Fibroblast of the aortic adventitia (primary cell): ENCODE data around the gene GMPR. TPM values are rescaled to one million over a fixed set of nuclear protein-coding genes. Genes with fewer than 3 reads are reported as not detected.

ENCODE experiments used
- DNase-seq: peaks from one replicate; pipeline ENCODE4 v3.0.0-alpha.2; 2010; ENCODE audit warnings: low read depth
- H3K4me3 ChIP-seq: 2 replicates; pipeline ENCODE4 v1.5.1; 2011; ENCODE audit warnings: low read depth, mild to moderate bottlenecking, control low read depth, low read length, moderate library complexity
- total RNA-seq: library from RNA; depleted of rRNA; stranded (reverse); fragments of >200 nt; gene quantifications from 2 replicates; pipeline ENCODE4 v1.2.3, GENCODE V29; 2012; ENCODE audit warnings: low replicate concordance
- TF ChIP-seq, protein P1 (sequence below): IDR thresholded peaks from 2 replicates; pipeline ENCODE4 v1.5.1; 2011; ENCODE audit warnings: mild to moderate bottlenecking, low read length, control low read depth, inconsistent platforms; ENCODE audit not compliant: insufficient read depth

The GMPR gene
- total RNA-seq, 1 donor, result 24.8 TPM

DNA sequence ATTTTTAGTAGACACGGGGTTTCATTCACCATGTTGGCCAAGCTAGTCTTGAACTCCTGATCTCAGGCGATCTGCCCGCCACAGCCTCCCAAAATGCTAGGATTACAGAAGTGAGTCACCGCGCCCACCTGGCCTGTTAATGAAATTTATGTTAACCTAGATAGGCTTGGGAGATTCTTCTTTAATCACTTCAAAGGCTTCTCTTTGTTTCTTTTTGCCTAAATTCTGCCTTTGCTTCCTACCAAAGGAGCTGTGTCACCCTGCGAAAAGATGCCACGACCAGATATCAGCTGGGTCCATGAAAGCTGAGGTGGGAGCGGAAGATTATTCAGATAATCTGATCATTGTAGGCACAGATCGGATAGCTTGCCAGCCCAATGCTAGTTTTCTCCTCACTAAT, 75.3 kb downstream of the GMPR start:
- TF ChIP-seq, protein P1, sequence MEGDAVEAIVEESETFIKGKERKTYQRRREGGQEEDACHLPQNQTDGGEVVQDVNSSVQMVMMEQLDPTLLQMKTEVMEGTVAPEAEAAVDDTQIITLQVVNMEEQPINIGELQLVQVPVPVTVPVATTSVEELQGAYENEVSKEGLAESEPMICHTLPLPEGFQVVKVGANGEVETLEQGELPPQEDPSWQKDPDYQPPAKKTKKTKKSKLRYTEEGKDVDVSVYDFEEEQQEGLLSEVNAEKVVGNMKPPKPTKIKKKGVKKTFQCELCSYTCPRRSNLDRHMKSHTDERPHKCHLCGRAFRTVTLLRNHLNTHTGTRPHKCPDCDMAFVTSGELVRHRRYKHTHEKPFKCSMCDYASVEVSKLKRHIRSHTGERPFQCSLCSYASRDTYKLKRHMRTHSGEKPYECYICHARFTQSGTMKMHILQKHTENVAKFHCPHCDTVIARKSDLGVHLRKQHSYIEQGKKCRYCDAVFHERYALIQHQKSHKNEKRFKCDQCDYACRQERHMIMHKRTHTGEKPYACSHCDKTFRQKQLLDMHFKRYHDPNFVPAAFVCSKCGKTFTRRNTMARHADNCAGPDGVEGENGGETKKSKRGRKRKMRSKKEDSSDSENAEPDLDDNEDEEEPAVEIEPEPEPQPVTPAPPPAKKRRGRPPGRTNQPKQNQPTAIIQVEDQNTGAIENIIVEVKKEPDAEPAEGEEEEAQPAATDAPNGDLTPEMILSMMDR, result no peak
- H3K4me3 ChIP-seq, result no peak overlapping the region

DNA sequence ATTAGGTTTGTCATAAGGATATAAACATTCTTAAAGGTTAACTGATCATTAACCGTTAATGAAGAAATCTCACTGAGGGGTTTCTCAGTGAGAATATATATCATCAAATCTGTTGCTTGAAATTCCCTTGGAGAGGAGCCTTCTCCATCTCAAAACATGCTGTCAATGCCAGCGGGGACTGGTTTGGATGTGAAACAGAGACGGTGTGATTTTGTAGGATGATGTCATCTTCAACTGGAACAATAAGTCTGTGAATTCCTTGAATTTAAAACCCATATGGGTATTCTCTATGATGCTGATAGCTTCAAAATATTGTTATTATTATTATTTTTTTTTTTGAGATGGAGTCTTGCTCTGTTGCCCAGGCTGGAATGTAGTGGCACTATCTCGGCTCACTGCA, 75.9 kb downstream of the GMPR start:
- no peak overlapping the region for H3K4me3 ChIP-seq
- TF ChIP-seq, protein P1, result no peak
- DNase-seq, result no peak

More for the DNA sequence above, 75.3 kb downstream of the GMPR start:
- DNase-seq, result no peak

DNA sequence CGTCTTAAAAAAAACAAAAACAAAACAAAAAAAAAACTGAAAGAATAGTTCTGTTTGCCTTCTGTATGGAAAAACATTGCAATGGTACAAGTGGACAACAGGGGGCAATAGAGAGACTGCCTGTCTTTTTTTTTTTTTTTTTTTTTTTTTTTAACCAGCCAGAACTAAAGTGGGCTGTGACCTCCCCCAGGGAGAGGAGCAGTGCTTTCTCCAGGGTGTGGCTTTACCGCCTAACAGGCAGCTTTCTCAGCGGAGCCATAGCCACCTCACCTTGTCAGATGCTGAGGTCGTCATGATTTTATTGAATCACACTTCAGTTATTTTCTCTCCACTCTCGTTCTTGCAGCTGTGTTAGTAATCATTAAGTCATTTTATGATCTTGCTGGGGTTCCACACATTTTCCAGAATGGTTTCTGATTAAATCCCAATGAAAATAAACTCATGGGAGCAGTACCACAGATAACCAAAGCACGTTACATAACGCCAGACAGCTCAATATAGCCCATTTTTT, 78.4 kb downstream of the GMPR start:
- TF ChIP-seq, protein P1, result peak; percentile 88
- DNase-seq, result peak; percentile 85
- H3K4me3 ChIP-seq, result no peak overlapping the region

DNA sequence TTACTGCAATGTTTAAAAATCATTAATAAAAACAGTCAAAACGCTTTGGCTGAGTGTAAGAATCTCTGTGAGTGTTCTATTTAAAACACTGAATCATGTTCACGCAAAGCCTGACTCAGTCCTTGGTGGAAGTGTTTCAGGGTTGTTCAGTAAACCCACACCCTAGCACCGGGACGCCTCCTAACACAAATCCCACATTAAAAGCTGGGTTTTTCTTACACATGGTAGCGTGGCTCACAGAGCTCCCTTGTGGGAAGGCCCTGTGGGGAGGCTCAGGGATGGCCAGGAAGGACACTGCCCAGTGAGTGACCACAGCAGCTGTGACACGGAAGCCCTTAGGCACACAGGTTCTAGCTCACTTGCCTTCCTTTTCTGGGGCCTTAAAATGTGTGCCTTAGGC, 80.2 kb downstream of the GMPR start:
- TF ChIP-seq, protein P1, result no peak
- no peak overlapping the region for H3K4me3 ChIP-seq
- peak; percentile 90 for DNase-seq

DNA sequence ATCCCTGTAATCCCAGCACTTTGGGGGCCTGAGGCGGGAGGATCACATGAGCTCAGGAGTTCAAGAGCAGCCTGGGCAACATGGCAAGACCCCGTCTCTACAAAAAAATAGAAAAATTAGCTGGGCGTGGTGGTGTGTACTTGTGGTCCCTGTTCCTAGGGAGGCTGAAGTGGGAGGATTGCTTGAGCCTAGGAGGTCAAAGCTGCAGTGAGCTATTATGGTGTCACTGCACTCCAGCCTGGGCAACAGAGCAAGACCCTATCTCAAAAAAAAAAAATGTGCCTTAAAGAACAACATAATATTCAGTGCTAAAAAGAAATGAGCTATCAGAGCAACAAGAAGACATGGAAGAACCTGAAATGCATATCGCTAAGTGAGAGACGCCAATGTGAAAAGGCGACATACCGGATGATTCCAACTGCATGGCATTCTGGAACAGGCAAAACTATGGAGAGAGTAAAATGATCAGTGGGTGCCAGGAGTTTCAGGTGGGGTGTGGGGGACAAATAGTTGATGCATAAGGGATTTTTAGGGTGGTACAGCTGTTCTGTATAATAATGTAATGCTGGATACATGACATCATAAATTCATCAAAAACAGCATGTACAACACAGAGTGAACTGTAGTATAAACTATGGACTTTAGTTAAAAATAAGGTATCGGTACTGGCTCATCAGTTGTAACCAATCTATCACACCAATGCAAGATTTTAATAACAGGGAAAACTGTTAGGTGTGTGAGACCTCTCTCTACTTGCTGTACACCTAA, 80.8 kb downstream of the GMPR start:
- TF ChIP-seq, protein P1, result no peak
- no peak for DNase-seq
- H3K4me3 ChIP-seq, result no peak overlapping the region

DNA sequence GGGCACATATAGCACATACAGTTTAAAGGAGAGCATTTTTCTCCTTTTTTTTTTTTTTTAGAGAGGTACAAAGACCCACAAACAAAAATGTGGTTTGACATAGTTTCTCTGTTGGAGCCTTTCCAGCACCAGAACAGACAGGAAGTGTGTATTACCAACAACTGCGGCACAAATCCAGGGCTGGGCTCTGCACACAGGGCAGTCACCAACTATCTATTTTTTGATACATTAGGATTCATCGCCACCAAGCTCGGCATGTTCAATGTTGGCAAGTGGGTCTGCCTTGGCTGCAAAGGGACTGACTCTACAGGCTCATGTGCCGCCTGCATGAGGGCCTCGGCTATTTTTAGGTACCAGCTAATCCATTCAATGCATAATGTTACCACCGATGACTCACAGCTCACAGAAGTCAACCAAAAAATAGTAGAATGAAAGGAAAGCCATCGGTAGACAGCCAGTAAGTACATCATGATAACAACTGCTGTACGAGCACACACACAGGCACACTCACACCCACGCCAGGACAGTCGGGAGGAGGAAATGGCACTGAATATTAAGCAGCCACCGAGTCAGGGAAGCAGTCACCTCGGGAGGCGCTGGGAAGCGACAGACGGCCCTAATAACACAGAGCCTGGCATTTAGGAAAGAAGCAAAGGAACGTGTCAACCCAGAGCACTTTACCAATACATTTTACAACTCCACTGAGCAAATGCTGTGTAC, 81.6 kb downstream of the GMPR start:
- peak; percentile 95 for DNase-seq
- TF ChIP-seq, protein P1, result no peak
- no peak overlapping the region for H3K4me3 ChIP-seq
